H1 (cell line): ENCODE measurements around the gene SLC25A36. TPM values are rescaled to one million over a fixed set of nuclear protein-coding genes. Genes with fewer than 3 reads are reported as not detected.

Source experiments
- CTCF ChIA-PET: fragments of 300-600 bp; sonication (Branson Sonifier 250); formaldehyde crosslinking; loops from one replicate; lab custom pipeline; 2021; ENCODE audit not compliant: partially characterized antibody; lab: Charles Lee
- POLR2A ChIA-PET: fragments of 300-600 bp; sonication (Branson Sonifier 250); formaldehyde crosslinking; loops from one replicate; lab custom pipeline; 2021; ENCODE audit warnings: inconsistent platforms; ENCODE audit not compliant: partially characterized antibody; lab: Charles Lee
- DNase-seq, 2 experiments: peaks; one replicate each; pipeline versions ENCODE4 v3.0.0 to v3.0.0-alpha.2; 2010 to 2022; ENCODE audit warnings: low spot score in 2 of 2, low read depth in 1 of 2, mixed read lengths in 1 of 2
- FAIRE-seq: peaks from 2 replicates; lab custom pipeline; 2011; peaks lifted over from hg19 to GRCh38; lab: Jason Lieb, UNC
- H2AFZ ChIP-seq: 2 replicates; pipeline ENCODE4 v1.8.1; 2012; ENCODE audit warnings: low read length, inconsistent platforms
- H2AK5ac ChIP-seq: 2 replicates; pipeline ENCODE4 v1.6.1; 2013; ENCODE audit warnings: low read depth, low read length
- H2BK120ac ChIP-seq: replicated peaks from 2 replicates; pipeline ENCODE3; 2013; ENCODE audit warnings: low read depth, low read length, inconsistent platforms
- H2BK12ac ChIP-seq: 2 replicates; pipeline ENCODE4 v1.6.1; 2013; ENCODE audit warnings: low read depth, low read length
- H2BK15ac ChIP-seq: 2 replicates; pipeline ENCODE4 v1.6.1; 2013; ENCODE audit warnings: low read length
- H2BK20ac ChIP-seq: 2 replicates; pipeline ENCODE4 v1.6.1; 2013; ENCODE audit warnings: low read length
- H2BK5ac ChIP-seq: 2 replicates; pipeline ENCODE4 v1.6.1; 2013; ENCODE audit warnings: low read depth, low read length
- H3K14ac ChIP-seq: 2 replicates; pipeline ENCODE4 v1.6.1; 2013; ENCODE audit warnings: inconsistent platforms; ENCODE audit not compliant: insufficient read length
- H3K18ac ChIP-seq: 2 replicates; pipeline ENCODE4 v1.6.1; 2013; ENCODE audit warnings: low read length; ENCODE audit errors: extremely low read depth
- H3K23ac ChIP-seq: 2 replicates; pipeline ENCODE4 v1.6.1; 2013; ENCODE audit warnings: inconsistent platforms; ENCODE audit not compliant: insufficient read length
- H3K23me2 ChIP-seq: 2 replicates; pipeline ENCODE4 v1.6.1; 2013; ENCODE audit warnings: low read depth, low read length
- H3K27ac ChIP-seq: 2 replicates; pipeline ENCODE4 v1.6.1; 2011; ENCODE audit warnings: low read depth, low read length, inconsistent platforms
- H3K27me3 ChIP-seq, 4 experiments: replicated peaks in 1 of 4; 1 replicate in 1 of 4; 2 replicates in 3 of 4; pipeline versions ENCODE4 v1.6.1 to v1.8.1; 2011 to 2013; ENCODE audit warnings: low read length in 3 of 4, mild to moderate bottlenecking in 3 of 4, inconsistent platforms in 2 of 4, mixed read lengths in 2 of 4, moderate library complexity in 1 of 4; ENCODE audit not compliant: control insufficient read depth in 3 of 4, insufficient read depth in 3 of 4; ENCODE audit errors: extremely low read depth in 1 of 4
- H3K36me3 ChIP-seq, 4 experiments: 2 replicates each; pipeline versions ENCODE4 v1.6.1 to v1.8.1; 2011 to 2013; ENCODE audit warnings: mild to moderate bottlenecking in 4 of 4, low read length in 3 of 4, moderate library complexity in 2 of 4, control low read depth in 1 of 4, inconsistent platforms in 1 of 4; ENCODE audit not compliant: insufficient read depth in 4 of 4, control insufficient read depth in 2 of 4
- H3K4ac ChIP-seq: replicated peaks from 2 replicates; pipeline ENCODE3; 2013; ENCODE audit warnings: low read length, low read depth, mixed read lengths, inconsistent platforms; ENCODE audit not compliant: insufficient read length
- H3K4me1 ChIP-seq, 4 experiments: replicated peaks in 1 of 4; 1 replicate in 1 of 4; 2 replicates in 3 of 4; pipeline versions ENCODE4 v1.6.1 to v1.8.1; 2011 to 2013; ENCODE audit warnings: low read length in 3 of 4, inconsistent platforms in 2 of 4, mixed read lengths in 1 of 4; ENCODE audit not compliant: insufficient read depth in 4 of 4, control insufficient read depth in 3 of 4
- H3K4me2 ChIP-seq, 2 experiments: 2 replicates each; pipeline versions ENCODE4 v1.6.1 to v1.8.1; 2011 to 2013; ENCODE audit warnings: low read depth in 2 of 2, low read length in 2 of 2, control low read depth in 1 of 2, inconsistent platforms in 1 of 2, mild to moderate bottlenecking in 1 of 2; ENCODE audit not compliant: insufficient read depth in 1 of 2
- H3K4me3 ChIP-seq, 4 experiments: fragments of 200-600, 300-600 bp in 1 of 4; sonication (generic), shearing (Covaris generic), sonication (Bioruptor Twin) in 1 of 4; 2 replicates each; pipeline versions ENCODE4 v1.5.1 to v1.8.1; 2011 to 2016; ENCODE audit warnings: low read length in 4 of 4, low read depth in 3 of 4, control low read depth in 2 of 4, inconsistent platforms in 2 of 4, mild to moderate bottlenecking in 2 of 4, mixed read lengths in 1 of 4, moderate library complexity in 1 of 4; ENCODE audit not compliant: insufficient read depth in 2 of 4; ENCODE audit errors: extremely low read depth in 1 of 4
- H3K56ac ChIP-seq: replicated peaks from 2 replicates; pipeline ENCODE3; 2013; ENCODE audit warnings: low read depth, mild to moderate bottlenecking, mixed read lengths, low read length, inconsistent platforms; ENCODE audit not compliant: insufficient read length
- H3K79me1 ChIP-seq: 2 replicates; pipeline ENCODE4 v1.6.1; 2013; ENCODE audit warnings: low read depth, low read length, control low read depth
- H3K79me2 ChIP-seq, 2 experiments: 2 replicates each; pipeline versions ENCODE4 v1.6.1 to v1.8.1; 2012 to 2013; ENCODE audit warnings: low read length in 2 of 2, mild to moderate bottlenecking in 2 of 2, inconsistent platforms in 1 of 2; ENCODE audit not compliant: insufficient read depth in 2 of 2, control insufficient read depth in 1 of 2
- H3K9ac ChIP-seq, 4 experiments: replicated peaks in 1 of 4; 1 replicate in 1 of 4; 2 replicates in 3 of 4; pipeline versions ENCODE4 v1.6.1 to v1.8.1; 2011 to 2013; ENCODE audit warnings: low read depth in 3 of 4, low read length in 3 of 4, control low read depth in 2 of 4, mild to moderate bottlenecking in 2 of 4, moderate library complexity in 2 of 4, inconsistent platforms in 1 of 4; ENCODE audit errors: extremely low read depth in 1 of 4
- H3K9me3 ChIP-seq, 2 experiments: 2 replicates each; pipeline versions ENCODE4 v1.6.1 to v1.8.1; 2012 to 2013; ENCODE audit warnings: mild to moderate bottlenecking in 2 of 2, moderate library complexity in 2 of 2, control low read depth in 1 of 2, inconsistent platforms in 1 of 2, low read depth in 1 of 2, low read length in 1 of 2, mixed read lengths in 1 of 2; ENCODE audit not compliant: insufficient read depth in 2 of 2
- H4K20me1 ChIP-seq, 2 experiments: replicated peaks in 1 of 2; 2 replicates each; pipeline versions ENCODE3 to v1.8.1; 2011 to 2013; ENCODE audit warnings: inconsistent platforms in 2 of 2, low read length in 2 of 2, mild to moderate bottlenecking in 1 of 2; ENCODE audit not compliant: insufficient read depth in 2 of 2, control insufficient read depth in 1 of 2
- H4K5ac ChIP-seq: 2 replicates; pipeline ENCODE4 v1.6.1; 2013; ENCODE audit warnings: low read length, low read depth, mixed read lengths, inconsistent platforms; ENCODE audit not compliant: insufficient read length
- H4K8ac ChIP-seq: 2 replicates; pipeline ENCODE4 v1.8.0; 2013; ENCODE audit warnings: mild to moderate bottlenecking, moderate library complexity, low read length, inconsistent platforms; ENCODE audit not compliant: insufficient read depth; ENCODE audit errors: extremely low read depth
- H4K91ac ChIP-seq: replicated peaks from 2 replicates; pipeline ENCODE3; 2013; ENCODE audit warnings: low read length, mixed read lengths, inconsistent platforms; ENCODE audit not compliant: insufficient read length
- RBBP5 ChIP-seq: IDR thresholded peaks from 2 replicates; pipeline ENCODE4 v1.7.1; 2012; ENCODE audit warnings: low read depth, mild to moderate bottlenecking, inconsistent platforms, low read length, moderate library complexity, borderline replicate concordance
- SP4 ChIP-seq: IDR thresholded peaks from 2 replicates; pipeline ENCODE4 v1.6.1; 2012; ENCODE audit warnings: low read length, inconsistent platforms
- WGBS, 2 experiments: shearing (Covaris generic) in 1 of 2; methylation state at CpG; one replicate each; pipeline versions ENCODE4 v1.1.6 to v1.1.7; 2013 to 2015; ENCODE audit warnings: low lambda C conversion rate in 2 of 2, mixed read lengths in 2 of 2, inconsistent platforms in 1 of 2, low coverage in 1 of 2, missing lambda C conversion rate in 1 of 2; ENCODE audit not compliant: insufficient replicate concordance in 2 of 2, insufficient coverage in 1 of 2, insufficient read length in 1 of 2; ENCODE audit errors: extremely low coverage in 1 of 2, missing lambda C conversion rate in 1 of 2; 5-methylcytosine and 5-hydroxymethylcytosine counted together
- polyA plus RNA-seq, 7 experiments: library from polyadenylated mRNA; depleted of rRNA in 3 of 7; stranded (reverse) in 5 of 7; unstranded in 2 of 7; fragments of >200 nt in 5 of 7; fragments of 200-250 nt in 2 of 7; gene quantifications; 1 replicate in 5 of 7; 2 replicates in 1 of 7; 4 replicates in 1 of 7; pipeline versions ENCODE4 v1.2.1 to v1.2.3, GENCODE V29; 2011 to 2013; ENCODE audit warnings: missing spikeins in 2 of 7, mixed read lengths in 2 of 7
- total RNA-seq: library from RNA; stranded (reverse); fragmentation: NEBNext Ultra II Directional; extraction: Animal tissue kit (Norgen Biotek cat#: 25700); gene quantifications from 2 replicates; pipeline ENCODE4 v1.2.1, GENCODE V29; 2021

SLC25A36 gene
- total and polyA plus RNA-seq, 2 of the 8 experiments (the other 6 are each of a cell fraction or from before 2014, with no cell fraction given), result 42.9 to 71.8 TPM

GRCh38 chr3:141020143-141020830 lies 78.7 kb downstream of the SLC25A36 start:
- Histone ChIP-seq H2AK5ac (no peak overlapping the region), H4K8ac (no peak overlapping the region), H2BK15ac (no peak overlapping the region), H3K36me3 (no peaks in the 10 kb centered on the region), H4K20me1 (no peaks in the 10 kb centered on the region), H3K4me2 (no peak overlapping the region), H3K9me3 (no peaks in the 10 kb centered on the region), H3K23ac (no peak overlapping the region), H3K27ac (no peak overlapping the region), H3K79me1 (no peaks in the 10 kb centered on the region), H3K56ac (no peak overlapping the region), H3K79me2 (no peaks in the 10 kb centered on the region), H3K23me2 (no peaks in the 10 kb centered on the region), H3K4me1 (peaks cover 0 to 4% (median 0%) of the 10 kb centered on the region in 4 experiments; a peak in 1 of 7 replicates), H2AFZ (0 out of 2 replicates have a peak overlapping the region, but pooled peaks have one; percentile 70), H2BK5ac (no peak overlapping the region), H3K9ac (no peak overlapping the region), H4K5ac (no peak overlapping the region), H3K14ac (no peak overlapping the region), H3K27me3 (no peaks in the 10 kb centered on the region), H3K4me3 (no peak overlapping the region), H3K4ac (no peak overlapping the region), H3K18ac (no peak overlapping the region), H4K91ac (no peak overlapping the region), H2BK12ac (no peak overlapping the region), H2BK20ac (no peak overlapping the region), H2BK120ac (no peak overlapping the region)
- TF ChIP-seq RBBP5 (no peak), SP4 (no peak)
- WGBS, 2 experiments, result 91% methylated on average over 5 of the region's 5 CpGs; no CpG with 5 or more reads in 1 of the 2 experiments
- no peak for DNase-seq
- ChIA-PET POLR2A (no interaction called here), CTCF (interaction anchor here (0.9 to 1.7 kb wide), 4 partner anchors 9 to 83 kb away, joined by 3 to 4 read pairs (median 3); no protein-coding TSS in a partner anchor)
- no peak for FAIRE-seq
